Adipose tissue (tissue), 3 donors: Measurements from ENCODE around the gene CALML3. TPM values are rescaled to one million over a fixed set of nuclear protein-coding genes. Genes with fewer than 3 reads are reported as not detected.
"Not testable (repeated sequence)": the region's sequence is repeated elsewhere in the genome, so short reads cannot be mapped to it uniquely, and the experiment has no call there.

Experiments
- H3K27ac ChIP-seq: one replicate; pipeline ENCODE4 v1.5.1; 2013; ENCODE audit warnings: low read depth, low read length
- WGBS, 3 donors: extraction: QIAGEN DNeasy Blood & Tissue Kit; methylation state at CpG; one replicate each; pipeline ENCODE4 v1.1.7; 2013; 5-methylcytosine and 5-hydroxymethylcytosine counted together
- polyA plus RNA-seq, 3 donors: library from polyadenylated mRNA; stranded (reverse); fragments of 200-250 nt; gene quantifications; one replicate each; pipeline ENCODE4 v1.2.3, GENCODE V29; 2013
- donor health status: healthy with polysubstance abuse.
- donor health status: Bipolar disorder and iron deficiency.
- donor health status: healthy.

The CALML3 gene
- under 1 TPM; 0.06 to 0.36 (median 0.22) TPM for polyA plus RNA-seq

- 94 to 95% (median 94%) methylated on average over 59 to 64 of the region's 64 CpGs for WGBS, 3 donors
- H3K27ac ChIP-seq = no peak within 1 kb of the TSS
Measured at GRCh38 chr10:5524641-5525560, at the start of gene CALML3. Gene CALML3 (plus strand): TSS chr10:5524961. CDS start chr10:5525086, 125 bp downstream.

GRCh38 chr10:5475088-5475487 is 49.7 kb upstream of the CALML3 start:
- not testable (repeated sequence) for H3K27ac ChIP-seq
- 95 to 98% (median 96%) methylated on average over 6 of the region's 8 CpGs for WGBS, 3 donors

DNA sequence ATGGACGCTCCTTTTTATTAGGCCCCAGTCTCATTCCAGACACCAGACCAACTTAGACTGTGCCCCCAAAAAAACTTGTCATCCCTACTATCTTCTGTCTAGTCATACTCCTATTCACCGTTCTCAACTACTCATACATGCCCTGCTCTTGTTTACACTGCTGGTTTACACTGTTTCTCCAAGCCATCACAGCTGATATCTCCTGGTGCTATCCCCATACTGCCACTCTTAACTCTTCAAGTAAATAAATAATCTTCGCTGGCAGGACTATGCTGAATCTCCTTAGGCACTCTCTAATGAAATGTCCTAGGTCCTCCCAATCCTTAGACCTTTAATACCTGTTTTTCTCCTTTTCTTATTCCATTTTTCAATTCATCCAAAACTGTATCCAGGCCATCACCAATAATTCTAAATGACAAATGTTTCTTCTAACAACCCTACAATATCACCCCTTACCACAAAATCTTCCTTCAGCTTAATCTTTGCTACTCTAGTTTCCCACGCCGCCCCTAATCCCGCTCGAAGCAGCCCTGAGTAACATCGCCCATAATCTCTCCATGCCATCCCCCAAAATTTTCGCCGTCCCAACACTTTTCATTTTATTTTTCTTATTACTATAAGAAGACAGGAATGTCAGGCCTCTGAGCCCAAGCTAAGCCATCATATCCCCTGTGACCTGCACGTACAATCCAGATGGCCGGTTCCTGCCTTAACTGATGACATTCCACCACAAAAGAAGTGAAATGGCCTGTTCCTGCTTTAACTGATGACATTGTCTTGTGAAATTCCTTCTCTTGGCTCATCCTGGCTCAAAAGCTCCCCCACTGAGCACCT is 48.6 kb upstream of the CALML3 start:
- not testable (repeated sequence) for H3K27ac ChIP-seq
- WGBS, 3 donors = 93 to 94% (median 94%) methylated on average over 10 to 11 of the region's 12 CpGs

- WGBS, 3 donors = 86 to 89% (median 88%) methylated on average over 13 of the region's 13 CpGs
- H3K27ac ChIP-seq = no peak overlapping the region
Measured at GRCh38 chr10:5476918-5477525, 47.7 kb upstream of the CALML3 start.

GRCh38 chr10:5477948-5478693 is 46.6 kb upstream of the CALML3 start:
- no peak overlapping the region for H3K27ac ChIP-seq
- WGBS, 3 donors = 92 to 96% (median 93%) methylated on average over 11 of the region's 11 CpGs

DNA sequence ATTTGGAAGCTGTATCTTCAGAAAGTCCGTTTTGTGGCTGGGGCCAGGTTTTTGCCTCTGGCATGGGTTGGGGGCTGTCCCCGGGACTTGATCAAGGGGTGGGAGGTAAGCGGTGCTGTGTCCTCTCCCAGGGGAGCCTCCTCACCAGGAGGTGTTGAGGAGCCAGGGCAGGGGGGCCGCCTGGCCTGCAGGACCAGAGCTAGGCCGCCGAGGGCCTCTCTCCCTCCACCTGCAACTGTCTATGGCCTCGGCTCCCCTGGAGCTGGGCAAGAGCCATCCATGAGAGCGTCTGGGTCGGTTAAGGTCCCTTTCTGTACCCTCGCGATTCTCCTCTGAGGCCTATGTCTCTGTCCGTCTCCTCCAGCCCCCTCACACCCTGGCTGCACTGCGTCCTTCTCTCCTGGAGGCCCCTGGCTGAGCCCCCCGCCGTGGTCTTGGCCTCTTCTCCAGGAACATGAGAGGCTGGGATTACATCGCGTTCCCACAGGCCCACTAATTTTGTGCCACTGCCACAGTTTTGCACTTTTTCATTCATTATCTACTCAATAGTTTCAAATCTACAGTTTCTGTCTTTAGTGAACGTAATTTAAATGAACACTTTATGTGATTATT is 46.0 kb upstream of the CALML3 start:
- no peak overlapping the region for H3K27ac ChIP-seq
- WGBS, 3 donors = 88 to 90% (median 90%) methylated on average over 18 of the region's 18 CpGs

DNA sequence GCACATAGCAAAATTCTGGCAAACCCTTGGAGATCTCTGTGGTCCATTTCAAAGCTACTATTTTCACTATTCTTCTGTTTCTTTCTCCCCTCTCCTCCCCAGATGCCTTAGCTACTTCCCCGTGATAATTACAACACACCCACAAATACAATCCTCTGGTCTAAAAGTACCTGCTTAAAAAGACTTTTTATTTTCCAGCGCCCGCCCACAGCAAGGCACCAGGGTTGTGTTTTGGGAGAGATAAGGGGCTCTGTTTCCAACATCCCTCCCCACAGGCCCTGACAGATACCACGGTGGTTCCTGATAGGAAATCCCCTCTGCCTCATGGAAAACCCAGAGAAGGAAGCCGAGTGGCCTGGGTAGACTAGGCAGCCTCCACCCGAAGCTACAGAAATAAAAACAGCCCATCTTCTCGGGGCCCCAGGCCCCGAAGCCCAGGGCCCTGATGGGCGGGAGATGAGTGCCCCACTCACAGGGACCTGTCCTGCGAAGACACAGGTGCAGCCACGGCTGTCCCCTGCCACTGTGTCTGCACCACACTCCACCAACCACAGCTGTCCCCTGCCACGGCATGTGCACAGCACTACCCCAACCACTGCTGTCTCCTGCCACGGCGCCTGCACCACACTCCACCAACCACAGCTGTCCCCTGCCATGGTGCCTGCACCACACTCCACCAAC is 45.1 kb upstream of the CALML3 start:
- no peak overlapping the region for H3K27ac ChIP-seq
- 55 to 87% (median 58%) methylated on average over 14 of the region's 14 CpGs for WGBS, 3 donors

GRCh38 chr10:5480162-5480941 is 44.4 kb upstream of the CALML3 start:
- 89 to 90% (median 89%) methylated on average over 21 of the region's 21 CpGs for WGBS, 3 donors
- H3K27ac ChIP-seq = no peak overlapping the region

- 91 to 97% (median 95%) methylated on average over 12 of the region's 12 CpGs for WGBS, 3 donors
Measured at GRCh38 chr10:5481121-5481520, 43.6 kb upstream of the CALML3 start.

DNA sequence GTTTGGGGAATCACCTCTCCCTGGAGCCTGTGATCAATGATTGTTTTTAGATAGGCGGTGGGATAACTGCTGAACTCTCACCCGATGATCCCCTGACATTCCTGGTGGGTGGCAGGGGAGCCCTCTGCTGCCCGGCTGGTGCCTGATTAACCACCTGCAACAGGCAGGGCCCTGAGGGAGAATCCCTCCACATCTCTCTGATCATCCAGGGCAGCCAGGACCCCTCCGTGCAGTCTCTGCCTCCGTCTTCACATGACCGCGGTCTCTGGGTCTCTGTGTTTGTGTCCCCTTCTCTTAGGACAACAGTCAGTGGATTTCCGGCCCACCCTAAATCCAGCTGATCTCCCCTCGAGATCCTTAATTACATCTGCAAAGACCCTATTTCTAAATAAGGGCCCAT is 42.7 kb upstream of the CALML3 start:
- H3K27ac ChIP-seq = no peak overlapping the region
- 93 to 97% (median 96%) methylated on average over 9 of the region's 9 CpGs for WGBS, 3 donors

More at GRCh38 chr10:5481121-5481520, 43.6 kb upstream of the CALML3 start:
- no peak overlapping the region for H3K27ac ChIP-seq

GRCh38 chr10:5484205-5484604 is 40.6 kb upstream of the CALML3 start:
- 83 to 88% (median 88%) methylated on average over 3 of the region's 3 CpGs for WGBS, 3 donors
- no peak overlapping the region for H3K27ac ChIP-seq

GRCh38 chr10:5485290-5485689 is 39.5 kb upstream of the CALML3 start:
- H3K27ac ChIP-seq = no peak overlapping the region
- WGBS, 3 donors = 87 to 90% (median 89%) methylated on average over 11 to 14 of the region's 14 CpGs

GRCh38 chr10:5485948-5486852 is 38.6 kb upstream of the CALML3 start:
- H3K27ac ChIP-seq = no peak overlapping the region
- WGBS, 3 donors = 80 to 86% (median 80%) methylated on average over 13 of the region's 13 CpGs

DNA sequence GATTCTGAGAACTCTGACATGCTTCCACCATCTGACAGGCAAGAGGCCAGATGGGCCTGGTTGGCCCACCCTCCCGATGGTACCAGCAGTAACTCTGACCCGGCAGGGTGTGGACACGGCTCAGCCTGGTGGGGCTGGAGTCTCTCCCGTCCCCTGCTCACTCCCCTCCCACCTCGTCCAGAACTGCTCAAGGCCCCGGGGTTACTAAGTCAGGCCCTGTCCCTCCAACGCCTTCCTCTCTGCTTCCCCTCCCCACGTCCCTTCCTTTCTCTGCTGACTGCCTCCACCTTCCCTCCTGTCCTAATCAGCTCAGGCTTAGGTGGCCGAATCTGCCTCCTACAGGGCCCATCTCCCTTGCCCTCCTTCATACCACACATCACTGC is 37.9 kb upstream of the CALML3 start:
- 69 to 87% (median 71%) methylated on average over 9 of the region's 9 CpGs for WGBS, 3 donors

GRCh38 chr10:5488272-5489161 is 36.2 kb upstream of the CALML3 start:
- WGBS, 3 donors = 58 to 84% (median 79%) methylated on average over 27 of the region's 27 CpGs
- no peak overlapping the region for H3K27ac ChIP-seq

More for the DNA sequence above, 37.9 kb upstream of the CALML3 start:
- no peak overlapping the region for H3K27ac ChIP-seq
